Fibroblast of the conjunctiva (primary cell): Measurements from ENCODE around the gene PRDX5.

Experiments
- DNase-seq: peaks from one replicate; pipeline ENCODE4 v3.0.0-alpha.2; 2010; ENCODE audit warnings: low read depth

Gene PRDX5

DNA sequence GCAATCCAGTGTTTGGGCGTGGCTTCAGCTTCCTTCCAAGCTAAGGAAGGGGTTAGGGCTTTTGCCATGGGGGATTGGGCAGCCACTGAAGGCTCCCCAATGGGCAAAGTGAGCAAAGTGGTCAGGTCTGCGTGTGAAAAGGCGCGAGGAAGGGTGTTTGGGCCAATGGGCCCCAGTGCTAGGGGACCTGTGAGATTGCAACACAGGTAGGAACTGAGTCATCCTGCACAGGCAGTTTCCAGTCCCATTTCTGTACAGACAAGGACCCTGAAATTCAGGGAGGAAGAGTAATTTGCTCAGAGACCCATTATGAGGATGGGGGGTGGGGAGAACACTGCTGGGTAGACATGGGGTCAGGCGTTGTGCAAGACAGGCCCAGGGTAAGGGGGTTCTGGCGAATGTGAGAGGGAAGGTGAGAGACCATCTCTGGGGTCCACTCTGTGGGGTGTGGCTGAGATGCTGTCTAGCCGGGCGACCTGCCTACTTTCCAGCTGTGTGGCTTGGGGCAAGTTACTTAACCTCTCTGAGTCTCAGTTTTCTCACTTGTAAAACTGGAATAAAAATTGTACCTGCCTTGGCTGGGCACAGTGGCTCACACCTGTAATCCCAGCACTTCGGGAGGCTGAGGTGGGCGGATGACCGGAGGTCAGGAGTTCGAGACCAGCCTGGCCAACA is 29.4 kb downstream of the PRDX5 start:
- no peak for DNase-seq

GRCh38 chr11:64348383-64349024 is 30.6 kb downstream of the PRDX5 start:
- DNase-seq = peak; percentile 51

GRCh38 chr11:64349025-64349387 is 31.1 kb downstream of the PRDX5 start:
- no peak for DNase-seq

- DNase-seq = no peak
Measured at GRCh38 chr11:64349404-64349803, 31.5 kb downstream of the PRDX5 start.

GRCh38 chr11:64351136-64351631 is 33.3 kb downstream of the PRDX5 start:
- DNase-seq = no peak

- DNase-seq = no peak
Measured at GRCh38 chr11:64352099-64352994, 34.4 kb downstream of the PRDX5 start.

DNA sequence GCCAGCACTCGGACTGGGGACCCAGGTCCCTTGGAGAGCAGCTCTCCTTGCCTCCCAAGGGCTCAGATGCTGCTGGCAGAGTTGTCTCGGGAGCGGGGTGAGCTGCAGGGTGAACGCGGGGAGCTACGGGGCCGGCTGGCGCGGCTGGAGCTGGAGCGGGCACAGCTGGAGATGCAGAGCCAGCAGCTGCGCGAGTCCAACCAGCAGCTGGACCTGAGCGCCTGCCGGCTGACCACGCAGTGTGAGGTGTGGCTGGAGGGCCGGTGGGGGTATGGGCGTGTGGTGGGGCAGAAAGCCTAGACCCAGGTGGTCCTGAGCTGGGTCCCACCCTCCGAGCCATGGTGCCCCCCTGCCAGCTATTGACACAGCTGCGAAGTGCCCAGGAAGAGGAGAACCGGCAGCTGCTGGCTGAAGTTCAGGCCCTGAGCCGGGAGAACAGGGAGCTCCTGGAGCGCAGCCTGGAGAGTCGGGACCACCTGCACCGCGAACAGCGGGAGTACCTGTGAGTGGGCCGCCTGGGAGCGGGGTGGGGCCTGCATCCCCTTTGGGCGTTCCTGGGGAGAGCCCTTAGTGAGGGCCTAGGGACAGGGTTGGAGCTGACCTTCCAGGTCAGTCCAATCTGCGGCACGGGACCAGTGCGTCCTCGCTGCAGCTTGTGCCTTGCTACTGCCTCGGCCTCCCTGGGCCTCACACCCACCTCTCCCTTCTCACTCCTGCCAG is 35.2 kb downstream of the PRDX5 start:
- no peak for DNase-seq

DNA sequence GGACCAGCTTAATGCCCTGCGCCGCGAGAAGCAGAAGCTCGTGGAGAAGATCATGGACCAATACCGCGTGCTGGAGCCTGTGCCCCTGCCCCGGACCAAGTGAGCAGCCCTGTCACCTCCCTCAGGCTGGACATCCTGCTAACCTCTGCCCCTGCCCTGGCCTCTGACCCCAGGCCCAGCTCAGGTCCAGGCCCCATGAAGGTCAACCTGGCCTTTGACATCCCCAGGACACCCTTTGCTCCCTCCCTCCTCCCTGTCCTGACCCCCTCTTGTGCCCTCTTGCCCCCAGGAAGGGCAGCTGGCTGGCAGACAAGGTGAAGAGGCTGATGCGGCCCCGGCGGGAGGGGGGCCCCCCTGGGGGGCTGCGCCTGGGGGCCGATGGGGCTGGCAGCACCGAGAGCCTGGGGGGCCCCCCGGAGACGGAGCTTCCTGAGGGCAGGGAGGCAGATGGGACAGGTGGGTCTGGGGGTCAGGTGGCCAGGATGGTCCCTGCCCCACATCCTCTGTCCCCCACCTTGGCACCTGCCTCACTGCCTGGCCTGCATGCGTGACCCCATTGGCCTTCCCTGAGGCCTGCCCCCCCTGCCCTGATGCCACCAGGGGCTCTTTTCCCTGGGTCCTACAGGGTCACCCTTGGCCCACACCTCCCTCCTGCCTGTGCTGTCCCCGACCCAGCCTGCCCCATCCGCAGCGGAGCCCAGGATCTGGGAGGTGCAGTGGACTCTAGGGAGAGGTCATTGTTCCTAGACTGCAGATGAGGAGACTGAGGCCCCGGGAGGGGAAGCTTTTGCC is 36.0 kb downstream of the PRDX5 start:
- DNase-seq = no peak

DNA sequence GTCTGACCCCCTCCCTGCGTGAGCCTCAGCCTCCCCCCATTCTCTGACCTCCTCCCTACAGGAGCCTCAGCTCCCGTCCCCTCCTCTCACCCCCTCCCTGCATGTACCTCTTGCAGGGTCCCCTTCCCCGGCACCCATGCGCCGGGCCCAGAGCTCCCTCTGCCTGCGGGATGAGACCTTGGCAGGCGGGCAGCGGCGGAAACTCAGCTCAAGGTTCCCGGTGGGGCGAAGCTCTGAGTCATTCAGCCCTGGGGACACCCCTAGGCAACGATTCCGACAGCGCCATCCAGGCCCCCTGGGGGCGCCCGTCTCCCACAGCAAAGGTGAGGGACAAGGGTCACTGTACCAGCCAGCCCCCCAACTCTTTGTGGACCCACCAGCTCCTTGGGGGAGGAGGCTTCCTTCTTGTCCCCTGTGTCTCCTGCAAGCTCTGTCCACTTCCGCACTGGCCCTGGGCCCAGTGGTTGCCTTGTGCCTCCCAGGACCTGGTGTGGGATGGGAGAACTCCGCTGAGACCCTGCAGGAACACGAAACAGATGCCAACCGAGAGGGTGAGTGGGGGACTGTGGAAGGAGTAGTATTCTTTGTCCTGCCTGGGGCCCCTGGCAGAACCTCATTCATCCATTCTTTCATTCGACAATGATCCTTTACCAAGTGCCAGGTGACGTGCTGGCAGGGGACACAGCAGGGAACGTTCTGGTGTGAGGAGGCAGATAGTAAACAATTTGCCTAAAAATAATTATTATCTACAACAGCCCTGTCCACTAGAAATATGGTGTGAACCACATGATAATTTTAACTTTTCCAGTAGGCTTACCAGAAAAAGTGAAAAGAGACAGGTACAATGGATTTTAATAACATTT is 37.4 kb downstream of the PRDX5 start:
- DNase-seq = peak; percentile 58

DNA sequence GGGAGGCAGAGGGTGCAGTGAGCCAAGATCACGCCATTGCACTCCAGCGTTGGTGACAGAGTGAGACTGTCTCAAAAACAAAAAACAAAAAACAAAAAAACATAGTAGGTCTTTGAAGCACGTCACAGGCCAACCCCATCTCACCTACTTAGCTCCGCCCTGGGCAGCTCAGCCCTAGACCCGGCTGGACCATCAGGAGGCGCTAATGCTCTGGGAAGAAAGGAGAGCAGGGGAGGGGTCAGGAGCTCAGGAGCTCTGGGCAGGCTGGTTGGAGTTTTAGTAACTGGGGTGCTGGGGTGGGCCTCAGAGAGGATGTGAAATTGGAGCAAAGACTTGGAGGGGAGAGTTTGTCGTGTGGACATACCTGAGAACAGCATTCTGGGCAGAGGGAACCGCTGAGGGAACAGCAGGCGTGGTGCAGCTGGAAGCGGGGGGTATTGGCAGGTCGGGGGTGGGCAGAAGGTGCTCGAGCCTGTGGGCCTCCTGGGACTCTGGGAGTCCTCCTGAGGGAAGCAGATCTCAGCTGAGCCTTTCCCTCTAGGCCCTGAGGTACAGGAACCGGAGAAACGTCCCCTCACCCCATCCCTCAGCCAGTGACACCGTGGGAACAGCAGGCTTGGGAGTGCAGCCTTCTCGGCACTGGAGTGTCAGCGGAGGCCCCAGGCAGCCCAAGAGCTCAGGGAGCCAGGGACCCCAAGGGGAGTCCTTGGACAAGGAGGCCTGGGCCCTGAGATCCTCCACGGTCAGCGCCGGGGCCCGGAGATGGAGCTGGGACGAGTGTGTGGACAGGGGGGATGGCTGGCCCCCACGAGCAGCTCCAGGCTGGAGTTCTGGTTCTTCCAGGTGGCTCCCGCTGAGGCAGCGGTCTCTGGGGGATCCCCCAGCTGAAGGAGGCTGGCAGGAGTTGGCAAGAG is 38.8 kb downstream of the PRDX5 start:
- peak; percentile 22 for DNase-seq

DNA sequence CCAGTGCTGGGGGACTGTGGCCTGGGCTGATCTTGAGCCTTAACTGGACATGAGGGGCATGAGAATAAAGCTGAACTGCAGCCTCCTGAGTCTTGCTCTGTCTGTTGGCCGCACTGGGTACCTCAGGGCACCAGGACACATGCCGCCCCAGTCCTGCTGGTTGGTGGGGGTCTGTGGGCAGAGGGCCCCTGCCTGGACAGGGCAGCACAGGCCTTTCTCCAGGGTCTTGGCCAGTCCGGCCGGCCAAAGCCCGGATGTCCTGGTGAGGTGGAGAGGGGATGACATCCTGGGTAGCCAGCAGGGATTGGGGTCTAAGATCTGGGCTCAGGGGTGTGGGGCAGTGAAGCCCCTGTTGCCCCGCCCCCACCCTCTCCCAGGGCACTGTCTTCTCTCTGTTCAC is 39.5 kb downstream of the PRDX5 start:
- no peak for DNase-seq

DNA sequence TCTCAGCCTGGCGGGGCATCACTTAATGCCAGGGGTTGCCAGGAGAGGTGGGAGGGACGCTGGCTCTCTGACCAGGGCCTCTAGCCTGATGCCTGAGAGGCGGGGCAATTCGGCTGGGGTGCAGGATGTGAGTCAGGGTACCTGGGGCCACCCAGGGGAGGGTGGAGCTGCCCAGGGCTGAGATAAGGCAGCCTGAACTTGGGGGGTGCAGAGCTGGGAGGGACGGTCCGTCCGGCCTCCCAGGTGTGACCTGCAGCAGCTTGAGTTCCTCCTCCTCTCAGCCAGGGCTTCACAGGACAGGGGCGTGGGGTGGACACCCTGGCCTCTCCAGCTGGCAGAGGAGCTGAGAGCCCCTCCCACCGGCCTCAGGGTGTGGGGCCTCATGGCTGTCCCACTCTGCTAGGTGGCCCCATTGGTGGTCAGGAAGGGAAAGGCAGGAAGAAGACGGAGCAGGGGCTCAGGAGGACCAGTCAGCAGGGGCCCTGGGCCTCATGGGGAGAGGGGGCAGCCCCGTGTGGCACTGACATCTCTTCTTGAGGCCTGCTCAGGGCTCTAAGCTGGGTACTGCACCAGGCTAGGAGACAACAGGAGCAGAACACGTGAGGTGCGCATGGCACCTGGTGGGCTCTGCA is 40.1 kb downstream of the PRDX5 start:
- no peak for DNase-seq

DNA sequence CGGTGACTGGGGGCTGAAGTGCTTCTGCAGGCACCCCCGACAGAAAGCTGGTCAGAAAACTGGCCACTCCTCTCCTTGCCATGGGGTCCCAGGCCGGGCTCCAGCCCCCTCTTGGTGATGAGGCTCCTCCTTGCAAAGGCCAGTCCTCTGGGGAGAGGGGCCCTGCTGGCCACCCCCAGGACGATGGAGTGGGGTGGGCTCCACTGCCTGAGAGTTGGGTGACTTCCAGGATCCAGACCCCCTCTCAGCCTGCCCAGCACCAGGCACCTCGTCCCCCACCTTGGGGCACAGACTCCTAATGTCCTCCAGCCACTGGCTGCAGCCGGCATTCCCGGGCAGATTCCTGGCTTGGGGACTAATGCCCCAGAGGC is 40.6 kb downstream of the PRDX5 start:
- no peak for DNase-seq

DNA sequence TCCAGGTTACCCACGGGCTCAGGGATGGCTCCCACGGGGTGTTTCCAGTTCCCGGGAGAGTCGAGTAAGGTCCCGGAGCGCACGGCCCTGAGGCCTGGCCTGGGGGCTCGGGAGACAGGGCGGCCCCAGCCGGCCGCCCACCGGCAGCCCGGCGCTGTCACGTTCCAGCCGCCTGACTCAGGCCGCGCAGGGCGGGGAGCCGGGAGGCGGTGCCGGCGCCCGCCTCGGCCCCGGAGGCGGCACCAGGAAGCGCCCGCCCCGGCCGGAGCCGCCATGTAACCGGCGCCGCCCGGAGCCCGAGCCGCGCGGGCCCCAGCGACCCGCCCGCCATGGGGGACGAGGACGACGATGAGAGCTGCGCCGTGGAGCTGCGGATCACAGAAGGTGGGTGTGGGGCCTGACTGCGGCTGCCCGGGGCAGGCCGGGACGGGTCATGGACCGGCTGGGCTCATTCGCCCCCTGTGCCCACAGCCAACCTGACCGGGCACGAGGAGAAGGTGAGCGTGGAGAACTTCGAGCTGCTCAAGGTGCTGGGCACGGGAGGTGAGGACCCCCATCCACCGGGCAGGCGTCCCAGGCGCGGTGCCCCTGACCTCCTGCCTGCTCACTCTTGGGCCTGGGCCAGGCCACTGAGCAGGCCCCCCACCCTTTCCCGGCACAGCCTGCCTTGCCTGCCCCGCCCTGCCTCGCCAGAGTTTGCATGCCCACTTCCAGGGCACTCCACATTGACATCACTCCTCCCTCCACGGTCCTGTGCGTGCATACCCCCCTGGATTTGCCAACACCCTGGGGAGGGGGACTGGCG is 41.2 kb downstream of the PRDX5 start, which contains the start of gene RPS6KA4:
TSS of gene RPS6KA4 (plus strand) at position 256 of the 805 bp plus-strand sequence. CDS start at position 330, 74 bp downstream.
- DNase-seq = no peak

DNA sequence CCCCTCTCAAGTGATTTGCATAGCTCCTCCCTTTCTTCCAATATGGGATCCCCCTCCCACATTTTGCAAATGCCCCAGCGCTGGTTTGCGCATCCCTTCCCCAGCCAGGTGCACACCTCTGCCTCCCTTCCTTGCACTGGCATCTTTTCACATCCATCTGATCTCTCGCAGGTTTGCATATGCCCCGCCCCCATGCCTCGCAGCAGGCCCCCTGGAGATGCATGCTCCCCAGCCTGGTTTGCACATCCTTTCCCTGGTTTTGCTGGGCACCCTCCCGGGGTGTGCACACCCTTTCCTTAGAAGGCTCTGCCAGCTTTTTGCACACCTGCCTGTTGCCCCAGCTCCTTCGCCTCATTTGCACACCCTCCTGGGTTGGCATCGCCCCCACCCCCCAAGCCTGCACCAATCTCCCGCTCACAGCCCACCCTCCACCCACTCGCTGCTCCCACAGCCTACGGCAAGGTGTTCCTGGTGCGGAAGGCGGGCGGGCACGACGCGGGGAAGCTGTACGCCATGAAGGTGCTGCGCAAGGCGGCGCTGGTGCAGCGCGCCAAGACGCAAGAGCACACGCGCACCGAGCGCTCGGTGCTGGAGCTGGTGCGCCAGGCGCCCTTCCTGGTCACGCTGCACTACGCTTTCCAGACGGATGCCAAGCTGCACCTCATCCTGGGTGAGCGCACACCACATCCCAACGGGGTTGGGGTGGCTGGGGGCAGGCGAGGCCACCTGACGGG is 42.0 kb downstream of the PRDX5 start:
- DNase-seq = no peak

- DNase-seq = no peak
Measured at GRCh38 chr11:64360448-64360921, 42.6 kb downstream of the PRDX5 start.

GRCh38 chr11:64361659-64362058 is 43.7 kb downstream of the PRDX5 start:
- DNase-seq = no peak
